Stimulated activated CD4-positive, alpha-beta T cell treated with anti-CD3 and anti-CD28 coated beads, Interleukin-1b, Interleukin-23, amount 100 ng/mL, for 1 hour (primary cell): ENCODE measurements around the gene OCA2.
"Not testable (repeated sequence)": the region's sequence is repeated elsewhere in the genome, so short reads cannot be mapped to it uniquely, and the experiment has no call there.

Experiments used
- DNase-seq, 2 donors: peaks; one replicate each; pipeline ENCODE4 v3.0.0-alpha.2; 2020; ENCODE audit warnings: low read depth in 2 of 2

The OCA2 gene

DNA sequence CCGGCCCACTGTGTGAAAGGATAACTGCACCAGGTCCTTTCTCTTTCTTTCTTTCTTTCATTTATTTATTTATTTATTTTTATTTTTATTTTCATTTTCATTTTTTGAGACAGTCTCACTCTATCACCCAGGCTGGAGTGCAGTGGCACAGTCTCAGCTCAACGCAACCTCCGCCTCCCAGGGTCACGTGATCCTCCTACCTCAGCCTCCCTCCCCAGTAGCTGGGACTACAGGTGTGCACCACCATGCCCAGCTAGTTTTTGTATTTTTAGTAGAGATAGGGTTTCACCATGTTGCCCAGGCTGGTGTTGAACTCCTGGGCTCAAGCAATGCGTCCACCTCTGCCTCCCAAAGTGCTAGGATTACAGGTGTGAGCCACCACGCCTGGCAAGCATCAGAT lies 146.5 kb downstream of the OCA2 start:
- DNase-seq: not testable (repeated sequence)

DNA sequence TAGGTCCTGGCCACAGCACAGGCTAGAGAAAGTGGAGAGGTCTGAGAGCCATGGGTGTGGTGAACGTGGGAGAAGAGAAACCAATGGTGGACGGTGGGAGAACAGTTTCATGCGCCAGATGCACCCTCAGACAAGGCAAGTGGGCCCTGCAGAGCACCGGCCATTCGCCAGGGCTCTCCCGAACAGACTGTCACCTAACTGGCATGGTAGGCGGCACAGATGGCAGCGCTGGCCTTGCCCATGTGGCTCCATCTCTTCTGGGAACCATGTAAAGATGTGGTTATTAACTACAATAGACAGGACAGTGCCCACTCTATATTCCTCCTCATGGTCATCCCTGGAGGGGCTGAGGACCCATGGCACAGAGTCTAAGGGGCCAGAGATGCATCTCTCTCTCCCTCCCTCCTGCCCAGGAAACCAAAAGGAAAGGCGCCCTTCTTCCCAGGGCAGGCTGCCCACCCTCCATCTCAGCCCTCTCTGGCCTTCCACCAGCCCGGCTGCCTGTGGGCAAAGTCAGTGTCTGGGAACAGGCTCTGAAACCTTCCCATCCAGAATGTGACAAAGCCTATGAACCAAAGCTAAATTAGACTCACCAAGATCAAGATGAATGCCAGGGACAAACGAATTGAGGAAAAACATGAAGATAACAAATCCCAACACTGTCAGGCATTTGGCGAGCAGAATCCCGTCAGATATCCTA lies 147.8 kb downstream of the OCA2 start:
- DNase-seq: no peak

- DNase-seq: no peak
These were observed 150.0 kb downstream of the OCA2 start for GRCh38 chr15:27949089-27949488.

GRCh38 chr15:27939246-27939645 lies 159.9 kb downstream of the OCA2 start:
- DNase-seq: no peak

- no peak for DNase-seq
These were observed 161.3 kb downstream of the OCA2 start for GRCh38 chr15:27937851-27938250.

DNA sequence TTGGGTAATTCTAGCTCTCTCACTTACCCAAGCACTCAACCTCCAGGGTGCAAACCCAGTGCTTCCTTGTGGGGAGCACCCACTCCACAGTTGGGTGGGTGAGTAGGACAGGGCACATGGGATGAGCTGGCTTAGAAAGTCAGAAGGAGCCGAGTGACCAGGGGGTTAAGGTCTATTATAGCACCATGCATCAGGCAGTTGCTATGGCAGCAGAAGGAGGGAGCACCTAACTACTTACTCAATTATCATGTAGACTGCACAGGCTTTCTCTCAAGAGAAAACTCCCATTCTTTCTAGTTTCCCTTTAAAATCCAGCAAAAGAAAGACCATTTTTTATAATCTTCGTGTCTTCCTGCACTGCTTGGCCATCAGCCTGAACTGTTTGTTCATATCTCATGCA lies 163.0 kb downstream of the OCA2 start:
- no peak for DNase-seq

GRCh38 chr15:27935328-27935727 lies 163.8 kb downstream of the OCA2 start:
- DNase-seq: no peak

GRCh38 chr15:27934782-27935181 lies 164.3 kb downstream of the OCA2 start:
- DNase-seq: no peak

GRCh38 chr15:27933562-27933961 lies 165.6 kb downstream of the OCA2 start:
- no peak for DNase-seq

- DNase-seq: no peak
These were observed 166.5 kb downstream of the OCA2 start for GRCh38 chr15:27932600-27932999.

DNA sequence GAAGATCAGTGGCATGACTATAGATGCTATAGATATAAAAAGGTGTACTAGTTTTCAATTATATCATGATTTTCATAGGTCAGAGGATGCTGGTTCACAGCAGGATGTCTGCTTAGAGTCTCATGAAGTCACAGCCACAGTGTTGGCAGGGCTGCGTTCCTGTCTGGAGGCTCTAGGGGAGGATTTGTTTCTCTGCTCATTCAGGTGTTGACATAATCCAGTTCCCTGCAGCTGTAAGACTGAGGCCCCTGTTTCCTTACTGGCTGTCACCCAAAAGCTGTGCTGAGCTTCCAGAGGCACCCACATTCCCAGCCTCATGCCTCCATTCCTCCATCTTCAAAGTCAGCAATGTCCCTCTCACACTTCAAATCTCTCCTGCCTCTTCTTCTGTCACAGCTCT lies 170.7 kb downstream of the OCA2 start:
- DNase-seq: no peak

GRCh38 chr15:27912283-27912682 lies 186.8 kb downstream of the OCA2 start:
- no peak for DNase-seq

DNA sequence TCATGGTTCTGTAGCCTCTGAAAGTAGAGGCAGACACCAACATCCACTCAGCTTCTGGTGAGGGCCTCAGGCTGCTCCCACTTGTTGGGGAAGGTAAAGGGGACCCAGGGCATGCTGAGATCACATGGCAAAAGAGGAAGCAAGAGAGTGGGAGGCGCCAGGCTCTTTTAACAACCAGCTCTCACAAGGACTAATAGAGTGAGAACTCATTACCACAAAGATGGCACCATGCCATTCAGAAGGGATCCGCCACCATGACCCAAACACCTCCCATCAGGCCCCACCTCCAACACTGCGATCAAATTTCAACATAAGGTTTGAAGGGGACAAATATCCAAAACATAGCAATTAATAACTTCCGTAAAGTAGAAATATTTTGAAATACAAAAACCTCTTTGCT lies 192.3 kb downstream of the OCA2 start:
- no peak for DNase-seq

GRCh38 chr15:27903405-27903804 lies 195.7 kb downstream of the OCA2 start:
- no peak for DNase-seq

DNA sequence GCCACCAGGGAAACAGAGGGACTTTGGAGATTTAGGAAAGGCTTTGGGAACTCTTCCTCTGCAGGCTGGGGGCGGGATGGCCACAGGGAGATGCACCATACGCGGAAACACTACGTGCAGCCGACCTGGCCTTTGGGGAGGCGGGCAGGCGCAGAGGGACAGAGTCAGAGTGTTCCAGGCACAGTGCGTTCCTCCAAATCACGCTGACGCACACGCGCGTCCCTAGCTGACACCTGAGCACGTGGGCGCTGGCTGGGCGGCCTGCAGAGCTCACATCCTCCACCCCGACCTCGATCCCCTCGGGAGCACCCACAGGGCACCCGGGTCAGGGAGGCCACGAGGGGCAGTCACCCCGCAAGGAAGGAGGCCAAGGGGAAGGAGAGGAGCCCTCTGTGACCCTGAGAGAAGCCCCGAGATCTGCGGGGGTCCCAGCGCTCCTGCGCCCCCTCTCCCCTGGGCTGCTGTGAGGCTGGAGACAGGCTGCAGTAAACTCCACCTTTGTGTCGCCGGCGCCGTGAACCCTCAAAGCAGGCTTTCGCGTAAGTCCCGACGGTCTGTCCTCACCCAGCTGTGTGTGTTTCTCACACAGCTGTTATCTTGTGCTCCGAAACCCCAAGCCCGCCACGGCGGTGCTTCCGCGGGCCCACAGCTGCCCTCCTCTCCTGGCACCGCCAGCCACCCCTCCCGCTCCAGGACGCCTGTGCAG lies 196.3 kb downstream of the OCA2 start:
- no peak for DNase-seq

GRCh38 chr15:27899583-27900285 lies 199.4 kb downstream of the OCA2 start:
- DNase-seq: no peak

DNA sequence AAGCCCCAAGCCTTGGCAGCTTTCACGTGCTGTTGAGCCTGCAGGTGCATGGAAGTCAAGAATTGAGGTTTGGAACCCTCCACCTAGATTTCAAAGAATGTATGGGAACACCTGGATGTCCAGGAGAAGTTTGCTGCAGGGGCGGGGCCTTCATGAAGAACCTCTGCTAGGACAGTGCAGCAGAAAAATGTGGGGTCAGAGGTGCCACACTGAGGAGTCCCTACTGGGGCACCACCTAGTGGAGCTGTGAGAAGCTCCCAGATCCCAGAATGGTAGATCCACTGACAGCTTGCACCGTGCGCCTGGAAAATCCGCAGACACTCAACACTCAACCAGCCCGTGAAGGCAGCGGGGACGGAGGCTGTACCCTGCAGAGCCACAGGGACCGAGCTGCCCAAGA lies 201.6 kb downstream of the OCA2 start:
- DNase-seq: no peak

DNA sequence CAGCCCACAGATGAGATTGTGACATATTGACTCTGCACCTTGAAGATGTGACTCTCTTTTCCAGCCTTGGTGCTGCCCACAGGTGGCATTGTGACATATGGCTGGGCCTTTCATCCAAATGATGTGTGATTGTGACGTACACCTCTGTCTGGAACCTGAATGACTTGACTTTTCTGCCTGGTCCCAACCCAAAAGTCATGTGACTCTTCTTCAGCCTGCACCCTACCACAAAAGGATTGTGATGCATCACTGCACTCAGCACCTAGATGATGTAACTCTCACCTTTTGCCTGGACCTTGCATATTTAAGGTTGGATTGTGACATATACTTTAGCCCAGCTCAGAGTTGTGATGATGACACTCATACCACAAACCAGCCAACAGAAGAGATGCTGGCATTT lies 204.5 kb downstream of the OCA2 start:
- no peak for DNase-seq

DNA sequence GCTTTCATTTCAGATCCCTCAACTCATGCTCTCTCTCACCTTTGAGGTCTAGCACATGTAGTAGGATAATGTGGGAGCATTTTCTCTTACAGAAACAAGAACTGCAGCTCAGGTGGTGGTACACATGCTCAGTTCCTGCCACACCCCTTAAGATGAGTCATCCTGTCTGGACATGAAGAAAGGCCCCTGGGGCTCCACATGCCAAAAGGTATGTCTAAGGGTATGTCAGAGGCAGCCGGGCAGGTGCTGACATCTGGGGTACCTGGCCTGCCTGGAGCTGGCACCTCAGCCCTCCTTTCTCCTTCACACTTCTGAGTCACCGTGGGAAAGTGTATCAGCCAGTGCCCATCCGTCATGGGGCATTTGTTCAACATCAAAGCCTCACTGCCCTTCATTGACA lies 209.9 kb downstream of the OCA2 start:
- DNase-seq: no peak

DNA sequence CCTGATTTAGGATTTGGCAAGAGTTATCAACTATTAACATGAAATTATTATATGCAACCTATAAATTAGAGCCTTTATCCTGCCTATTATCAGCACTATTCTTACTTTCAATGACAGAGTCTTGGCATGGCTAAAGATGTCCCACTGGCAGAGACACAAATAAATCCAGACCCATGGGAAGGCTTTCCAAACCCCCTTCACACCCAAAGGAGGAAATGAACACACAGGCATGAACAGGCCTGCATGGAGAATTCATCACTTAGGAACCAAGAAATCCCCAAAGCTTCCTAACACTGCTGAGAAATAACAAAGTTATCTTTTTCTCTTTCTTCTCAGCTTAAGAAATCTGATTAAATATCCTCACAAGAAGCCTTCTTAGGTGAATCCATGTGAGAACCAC lies 213.9 kb downstream of the OCA2 start:
- DNase-seq: no peak

DNA sequence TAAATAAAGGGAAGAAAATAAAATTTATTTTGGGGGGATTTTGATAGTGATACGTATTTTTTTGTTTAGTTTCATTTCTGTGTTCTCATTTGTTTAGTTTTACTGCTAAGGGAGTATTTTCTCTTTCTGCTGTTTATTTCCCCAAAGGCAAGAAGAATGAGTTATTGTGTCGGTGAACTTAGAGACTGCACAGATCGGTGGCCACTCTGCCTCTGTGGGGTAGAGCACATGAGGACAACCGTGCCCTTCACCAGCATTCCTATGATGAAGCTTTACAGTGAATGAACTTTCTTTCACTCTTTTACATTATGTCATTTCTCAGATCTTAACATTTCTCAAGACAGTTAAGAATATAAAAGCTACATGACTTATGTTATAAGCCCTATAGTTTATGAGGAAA lies 214.4 kb downstream of the OCA2 start:
- no peak for DNase-seq

- no peak for DNase-seq
These were observed 220.3 kb downstream of the OCA2 start for GRCh38 chr15:27878841-27879240.

DNA sequence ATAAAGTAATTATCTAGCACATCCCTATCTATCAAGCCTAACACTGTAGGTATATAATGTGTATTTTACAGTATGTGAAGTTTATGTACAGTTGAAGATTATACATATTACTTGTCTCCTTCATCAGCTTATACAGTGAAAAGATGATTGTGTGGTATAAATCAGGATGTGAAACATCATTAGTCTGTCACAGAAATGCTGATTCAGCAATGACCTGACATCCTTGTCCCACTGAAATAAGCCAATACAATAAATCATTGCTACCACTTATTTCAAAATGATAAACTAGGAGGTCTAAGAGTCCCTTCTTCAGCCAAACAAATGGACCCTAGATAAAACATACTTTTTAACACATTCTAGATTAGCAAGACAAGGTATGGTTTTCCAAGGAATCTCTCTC lies 225.3 kb downstream of the OCA2 start:
- DNase-seq: no peak
